HepG2 (cell line): Measurements from ENCODE around the gene SHLD1. TPM values are rescaled to one million over a fixed set of nuclear protein-coding genes. Genes with fewer than 3 reads are reported as not detected.

ENCODE experiments used
- ATF1 ChIP-seq: IDR thresholded peaks from 2 replicates; pipeline ENCODE4 v1.6.1; 2016; ENCODE audit warnings: mild to moderate bottlenecking, control low read depth
- CBX5 ChIP-seq: sonication (generic); formaldehyde crosslinking; IDR thresholded peaks from 2 replicates; pipeline ENCODE4 v1.4.0; 2020; ENCODE audit warnings: missing genetic modification reagents, borderline replicate concordance
- GZF1 ChIP-seq: sonication (generic); formaldehyde crosslinking; IDR thresholded peaks from 2 replicates; pipeline ENCODE4 v1.5.1; 2020; ENCODE audit warnings: mild to moderate bottlenecking, missing genetic modification reagents
- NBN ChIP-seq: fragments of 450-650 bp; conservative IDR thresholded peaks from 2 replicates; pipeline ENCODE4 v1.6.1; 2017
- PAX8 ChIP-seq: sonication (generic); formaldehyde crosslinking; IDR thresholded peaks from 2 replicates; pipeline ENCODE4 v1.8.0; 2022; ENCODE audit warnings: mild to moderate bottlenecking, missing genetic modification reagents, borderline replicate concordance
- PCBP2 ChIP-seq: fragments of 200-400 bp; formaldehyde crosslinking; optimal IDR thresholded peaks from 2 replicates; pipeline ENCODE3; 2018; ENCODE audit warnings: low read length, low read depth; ENCODE audit not compliant: poor library complexity, severe bottlenecking
- RBAK ChIP-seq: sonication (generic); formaldehyde crosslinking; IDR thresholded peaks from 2 replicates; pipeline ENCODE4 v1.5.1; 2020; ENCODE audit warnings: mild to moderate bottlenecking, missing genetic modification reagents
- RELA ChIP-seq: sonication (generic); formaldehyde crosslinking; IDR thresholded peaks from 2 replicates; pipeline ENCODE4 v1.4.0; 2020; ENCODE audit warnings: missing genetic modification reagents
- SP2 ChIP-seq: sonication (generic); formaldehyde crosslinking; IDR thresholded peaks from 2 replicates; pipeline ENCODE4 v1.5.1; 2020; ENCODE audit warnings: mild to moderate bottlenecking, missing genetic modification reagents
- TIGD3 ChIP-seq: sonication (generic); formaldehyde crosslinking; IDR thresholded peaks from 2 replicates; pipeline ENCODE4 v1.5.1; 2020; ENCODE audit warnings: mild to moderate bottlenecking, missing genetic modification reagents, borderline replicate concordance
- ZFP36L2 ChIP-seq: sonication (generic); formaldehyde crosslinking; IDR thresholded peaks from 2 replicates; pipeline ENCODE4 v1.4.0; 2020; ENCODE audit warnings: missing genetic modification reagents
- ZNF138 ChIP-seq: sonication (generic); formaldehyde crosslinking; IDR thresholded peaks from 2 replicates; pipeline ENCODE4 v1.5.0; 2020; ENCODE audit warnings: mild to moderate bottlenecking, low read depth, missing genetic modification reagents
- ZNF282 ChIP-seq: fragments of 450-650 bp; IDR thresholded peaks from 2 replicates; pipeline ENCODE4 v1.6.1; 2018; ENCODE audit not compliant: partially characterized antibody
- ZNF75D ChIP-seq: sonication (generic); formaldehyde crosslinking; IDR thresholded peaks from 2 replicates; pipeline ENCODE4 v1.8.1; 2023; ENCODE audit warnings: missing genetic modification reagents, mild to moderate bottlenecking, borderline replicate concordance
- polyA plus RNA-seq, 8 experiments: library from polyadenylated mRNA; depleted of rRNA in 3 of 8; stranded (reverse) in 7 of 8; unstranded in 1 of 8; fragments of >200 nt; fragmentation: Illumina TruSeq in 4 of 8; extraction: Trizol in 4 of 8; gene quantifications; 2 replicates each; pipeline versions ENCODE4 v1.2.1 to v1.2.3, GENCODE V29; 2011 to 2016; ENCODE audit warnings: low read depth in 4 of 8, missing spikeins in 1 of 8, mixed read lengths in 1 of 8; ENCODE audit not compliant: insufficient read depth in 1 of 8
- total RNA-seq, 5 experiments: library from RNA; depleted of rRNA; stranded (reverse); fragments of >200 nt; fragmentation: Illumina TruSeq; extraction: Trizol; gene quantifications; 2 replicates each; pipeline ENCODE4 v1.2.3, GENCODE V29; 2016; ENCODE audit warnings: low read depth in 1 of 5
- TF ChIP-seq, protein P1 (sequence below): sonication (generic); formaldehyde crosslinking; IDR thresholded peaks from 2 replicates; pipeline ENCODE4 v1.5.0; 2020; ENCODE audit warnings: mild to moderate bottlenecking, missing genetic modification reagents
- TF ChIP-seq, protein P2 (sequence below): sonication (generic); formaldehyde crosslinking; conservative IDR thresholded peaks from 2 replicates; pipeline ENCODE4 v1.4.0; 2020; ENCODE audit warnings: mild to moderate bottlenecking, missing genetic modification reagents, moderate library complexity

Gene SHLD1
- total and polyA plus RNA-seq, 2 of the 13 experiments (the other 11 are each of a cell fraction or from before 2014, with no cell fraction given) = 8.9 to 10.0 TPM

DNA sequence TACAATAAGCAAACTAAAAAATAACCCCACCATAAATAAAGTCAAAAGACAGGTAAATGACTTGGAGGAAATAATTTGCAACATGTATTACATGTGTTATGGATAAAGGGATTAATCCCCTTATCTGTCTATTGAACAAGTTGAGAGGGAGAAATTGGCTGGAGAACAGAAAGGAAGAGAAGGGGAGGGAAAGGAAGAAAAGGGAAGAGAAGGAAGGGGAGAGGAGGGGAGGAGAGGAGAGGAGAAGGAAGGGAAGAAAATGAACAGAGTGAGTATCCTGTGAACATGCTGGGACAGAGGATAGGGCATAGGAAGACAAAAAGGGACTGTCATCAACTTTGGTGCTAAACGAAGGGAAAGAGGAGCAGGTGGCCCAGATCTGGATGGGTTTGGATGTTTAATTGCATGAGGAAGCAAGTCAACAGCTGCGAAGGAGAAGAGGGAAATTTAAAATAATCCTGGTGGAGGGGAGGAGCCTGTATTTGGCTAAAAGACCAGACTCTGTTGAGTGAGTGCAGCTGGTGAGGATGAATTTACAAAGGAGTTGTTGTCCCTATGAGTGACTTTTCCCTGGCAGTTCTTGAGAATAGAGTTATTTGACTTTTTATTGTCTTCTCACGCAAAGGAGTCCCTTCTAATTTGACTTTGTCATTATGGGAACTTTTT lies 14.2 kb upstream of the SHLD1 start (continued):
- TF ChIP-seq TIGD3 (CRISPR knock-in tag) (no peak), CBX5 (CRISPR knock-in tag) (no peak), ZNF138 (no peak), ZNF75D (CRISPR knock-in tag) (no peak), NBN (peak; percentile 91), GZF1 (CRISPR knock-in tag) (no peak), ZNF282 (peak; percentile 29), ZFP36L2 (CRISPR knock-in tag) (no peak), RELA (CRISPR knock-in tag) (no peak), PAX8 (CRISPR knock-in tag) (no peak), ATF1 (CRISPR knock-in tag) (no peak), SP2 (no peak), PCBP2 (peak; percentile 89), RBAK (CRISPR knock-in tag) (no peak)
- TF ChIP-seq, protein P1, sequence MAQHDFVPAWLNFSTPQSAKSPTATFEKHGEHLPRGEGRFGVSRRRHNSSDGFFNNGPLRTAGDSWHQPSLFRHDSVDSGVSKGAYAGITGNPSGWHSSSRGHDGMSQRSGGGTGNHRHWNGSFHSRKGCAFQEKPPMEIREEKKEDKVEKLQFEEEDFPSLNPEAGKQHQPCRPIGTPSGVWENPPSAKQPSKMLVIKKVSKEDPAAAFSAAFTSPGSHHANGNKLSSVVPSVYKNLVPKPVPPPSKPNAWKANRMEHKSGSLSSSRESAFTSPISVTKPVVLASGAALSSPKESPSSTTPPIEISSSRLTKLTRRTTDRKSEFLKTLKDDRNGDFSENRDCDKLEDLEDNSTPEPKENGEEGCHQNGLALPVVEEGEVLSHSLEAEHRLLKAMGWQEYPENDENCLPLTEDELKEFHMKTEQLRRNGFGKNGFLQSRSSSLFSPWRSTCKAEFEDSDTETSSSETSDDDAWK (CRISPR knock-in tag) = no peak
- TF ChIP-seq, protein P2, sequence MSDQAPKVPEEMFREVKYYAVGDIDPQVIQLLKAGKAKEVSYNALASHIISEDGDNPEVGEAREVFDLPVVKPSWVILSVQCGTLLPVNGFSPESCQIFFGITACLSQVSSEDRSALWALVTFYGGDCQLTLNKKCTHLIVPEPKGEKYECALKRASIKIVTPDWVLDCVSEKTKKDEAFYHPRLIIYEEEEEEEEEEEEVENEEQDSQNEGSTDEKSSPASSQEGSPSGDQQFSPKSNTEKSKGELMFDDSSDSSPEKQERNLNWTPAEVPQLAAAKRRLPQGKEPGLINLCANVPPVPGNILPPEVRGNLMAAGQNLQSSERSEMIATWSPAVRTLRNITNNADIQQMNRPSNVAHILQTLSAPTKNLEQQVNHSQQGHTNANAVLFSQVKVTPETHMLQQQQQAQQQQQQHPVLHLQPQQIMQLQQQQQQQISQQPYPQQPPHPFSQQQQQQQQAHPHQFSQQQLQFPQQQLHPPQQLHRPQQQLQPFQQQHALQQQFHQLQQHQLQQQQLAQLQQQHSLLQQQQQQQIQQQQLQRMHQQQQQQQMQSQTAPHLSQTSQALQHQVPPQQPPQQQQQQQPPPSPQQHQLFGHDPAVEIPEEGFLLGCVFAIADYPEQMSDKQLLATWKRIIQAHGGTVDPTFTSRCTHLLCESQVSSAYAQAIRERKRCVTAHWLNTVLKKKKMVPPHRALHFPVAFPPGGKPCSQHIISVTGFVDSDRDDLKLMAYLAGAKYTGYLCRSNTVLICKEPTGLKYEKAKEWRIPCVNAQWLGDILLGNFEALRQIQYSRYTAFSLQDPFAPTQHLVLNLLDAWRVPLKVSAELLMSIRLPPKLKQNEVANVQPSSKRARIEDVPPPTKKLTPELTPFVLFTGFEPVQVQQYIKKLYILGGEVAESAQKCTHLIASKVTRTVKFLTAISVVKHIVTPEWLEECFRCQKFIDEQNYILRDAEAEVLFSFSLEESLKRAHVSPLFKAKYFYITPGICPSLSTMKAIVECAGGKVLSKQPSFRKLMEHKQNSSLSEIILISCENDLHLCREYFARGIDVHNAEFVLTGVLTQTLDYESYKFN = no peak
